Measurements from ENCODE around the gene TRIM24. TPM values are rescaled to one million over a fixed set of nuclear protein-coding genes. Genes with fewer than 3 reads are reported as not detected.

The TRIM24 gene
- total and polyA plus RNA-seq, 10 of the 15 experiments (the other 5 are each of a cell fraction or from before 2014, with no cell fraction given), result 4.6 to 23.5 (median 13.6) TPM

GRCh38 chr7:138459413-138460175 lies 465 bp upstream of the TRIM24 start (continued):
- no peak for TF ChIP-seq FOS (IDR thresholded peaks at IDR 0.05; ENCODE audit: borderline replicate concordance, extremely low read depth, insufficient read length)
- TF ChIP-seq, protein P1, sequence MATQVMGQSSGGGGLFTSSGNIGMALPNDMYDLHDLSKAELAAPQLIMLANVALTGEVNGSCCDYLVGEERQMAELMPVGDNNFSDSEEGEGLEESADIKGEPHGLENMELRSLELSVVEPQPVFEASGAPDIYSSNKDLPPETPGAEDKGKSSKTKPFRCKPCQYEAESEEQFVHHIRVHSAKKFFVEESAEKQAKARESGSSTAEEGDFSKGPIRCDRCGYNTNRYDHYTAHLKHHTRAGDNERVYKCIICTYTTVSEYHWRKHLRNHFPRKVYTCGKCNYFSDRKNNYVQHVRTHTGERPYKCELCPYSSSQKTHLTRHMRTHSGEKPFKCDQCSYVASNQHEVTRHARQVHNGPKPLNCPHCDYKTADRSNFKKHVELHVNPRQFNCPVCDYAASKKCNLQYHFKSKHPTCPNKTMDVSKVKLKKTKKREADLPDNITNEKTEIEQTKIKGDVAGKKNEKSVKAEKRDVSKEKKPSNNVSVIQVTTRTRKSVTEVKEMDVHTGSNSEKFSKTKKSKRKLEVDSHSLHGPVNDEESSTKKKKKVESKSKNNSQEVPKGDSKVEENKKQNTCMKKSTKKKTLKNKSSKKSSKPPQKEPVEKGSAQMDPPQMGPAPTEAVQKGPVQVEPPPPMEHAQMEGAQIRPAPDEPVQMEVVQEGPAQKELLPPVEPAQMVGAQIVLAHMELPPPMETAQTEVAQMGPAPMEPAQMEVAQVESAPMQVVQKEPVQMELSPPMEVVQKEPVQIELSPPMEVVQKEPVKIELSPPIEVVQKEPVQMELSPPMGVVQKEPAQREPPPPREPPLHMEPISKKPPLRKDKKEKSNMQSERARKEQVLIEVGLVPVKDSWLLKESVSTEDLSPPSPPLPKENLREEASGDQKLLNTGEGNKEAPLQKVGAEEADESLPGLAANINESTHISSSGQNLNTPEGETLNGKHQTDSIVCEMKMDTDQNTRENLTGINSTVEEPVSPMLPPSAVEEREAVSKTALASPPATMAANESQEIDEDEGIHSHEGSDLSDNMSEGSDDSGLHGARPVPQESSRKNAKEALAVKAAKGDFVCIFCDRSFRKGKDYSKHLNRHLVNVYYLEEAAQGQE (IDR thresholded peaks at IDR 0.05; ENCODE audit: low read depth, low read length), result no peak
- TF ChIP-seq, protein P2, sequence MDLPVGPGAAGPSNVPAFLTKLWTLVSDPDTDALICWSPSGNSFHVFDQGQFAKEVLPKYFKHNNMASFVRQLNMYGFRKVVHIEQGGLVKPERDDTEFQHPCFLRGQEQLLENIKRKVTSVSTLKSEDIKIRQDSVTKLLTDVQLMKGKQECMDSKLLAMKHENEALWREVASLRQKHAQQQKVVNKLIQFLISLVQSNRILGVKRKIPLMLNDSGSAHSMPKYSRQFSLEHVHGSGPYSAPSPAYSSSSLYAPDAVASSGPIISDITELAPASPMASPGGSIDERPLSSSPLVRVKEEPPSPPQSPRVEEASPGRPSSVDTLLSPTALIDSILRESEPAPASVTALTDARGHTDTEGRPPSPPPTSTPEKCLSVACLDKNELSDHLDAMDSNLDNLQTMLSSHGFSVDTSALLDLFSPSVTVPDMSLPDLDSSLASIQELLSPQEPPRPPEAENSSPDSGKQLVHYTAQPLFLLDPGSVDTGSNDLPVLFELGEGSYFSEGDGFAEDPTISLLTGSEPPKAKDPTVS (IDR thresholded peaks at IDR 0.05; ENCODE audit: low read depth, low read length), result no peak
- TF ChIP-seq GATAD2B (conservative IDR thresholded peaks at IDR 0.05; ENCODE audit: low read depth), result no peak
- TF ChIP-seq STAT3 (IDR thresholded peaks at IDR 0.05; ENCODE audit: low read depth, low read length), result no peak
- no peak for TF ChIP-seq POLR2A (IDR thresholded peaks at IDR 0.05; ENCODE audit: low read depth, low read length)
- TF ChIP-seq MEF2A (IDR thresholded peaks at IDR 0.05; ENCODE audit: insufficient read depth, low read depth, low read length), result no peak
- TF ChIP-seq, protein P3, sequence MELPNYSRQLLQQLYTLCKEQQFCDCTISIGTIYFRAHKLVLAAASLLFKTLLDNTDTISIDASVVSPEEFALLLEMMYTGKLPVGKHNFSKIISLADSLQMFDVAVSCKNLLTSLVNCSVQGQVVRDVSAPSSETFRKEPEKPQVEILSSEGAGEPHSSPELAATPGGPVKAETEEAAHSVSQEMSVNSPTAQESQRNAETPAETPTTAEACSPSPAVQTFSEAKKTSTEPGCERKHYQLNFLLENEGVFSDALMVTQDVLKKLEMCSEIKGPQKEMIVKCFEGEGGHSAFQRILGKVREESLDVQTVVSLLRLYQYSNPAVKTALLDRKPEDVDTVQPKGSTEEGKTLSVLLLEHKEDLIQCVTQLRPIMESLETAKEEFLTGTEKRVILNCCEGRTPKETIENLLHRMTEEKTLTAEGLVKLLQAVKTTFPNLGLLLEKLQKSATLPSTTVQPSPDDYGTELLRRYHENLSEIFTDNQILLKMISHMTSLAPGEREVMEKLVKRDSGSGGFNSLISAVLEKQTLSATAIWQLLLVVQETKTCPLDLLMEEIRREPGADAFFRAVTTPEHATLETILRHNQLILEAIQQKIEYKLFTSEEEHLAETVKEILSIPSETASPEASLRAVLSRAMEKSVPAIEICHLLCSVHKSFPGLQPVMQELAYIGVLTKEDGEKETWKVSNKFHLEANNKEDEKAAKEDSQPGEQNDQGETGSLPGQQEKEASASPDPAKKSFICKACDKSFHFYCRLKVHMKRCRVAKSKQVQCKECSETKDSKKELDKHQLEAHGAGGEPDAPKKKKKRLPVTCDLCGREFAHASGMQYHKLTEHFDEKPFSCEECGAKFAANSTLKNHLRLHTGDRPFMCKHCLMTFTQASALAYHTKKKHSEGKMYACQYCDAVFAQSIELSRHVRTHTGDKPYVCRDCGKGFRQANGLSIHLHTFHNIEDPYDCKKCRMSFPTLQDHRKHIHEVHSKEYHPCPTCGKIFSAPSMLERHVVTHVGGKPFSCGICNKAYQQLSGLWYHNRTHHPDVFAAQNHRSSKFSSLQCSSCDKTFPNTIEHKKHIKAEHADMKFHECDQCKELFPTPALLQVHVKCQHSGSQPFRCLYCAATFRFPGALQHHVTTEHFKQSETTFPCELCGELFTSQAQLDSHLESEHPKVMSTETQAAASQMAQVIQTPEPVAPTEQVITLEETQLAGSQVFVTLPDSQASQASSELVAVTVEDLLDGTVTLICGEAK (IDR thresholded peaks at IDR 0.05; ENCODE audit: borderline replicate concordance), result no peak
- TF ChIP-seq, protein P4, sequence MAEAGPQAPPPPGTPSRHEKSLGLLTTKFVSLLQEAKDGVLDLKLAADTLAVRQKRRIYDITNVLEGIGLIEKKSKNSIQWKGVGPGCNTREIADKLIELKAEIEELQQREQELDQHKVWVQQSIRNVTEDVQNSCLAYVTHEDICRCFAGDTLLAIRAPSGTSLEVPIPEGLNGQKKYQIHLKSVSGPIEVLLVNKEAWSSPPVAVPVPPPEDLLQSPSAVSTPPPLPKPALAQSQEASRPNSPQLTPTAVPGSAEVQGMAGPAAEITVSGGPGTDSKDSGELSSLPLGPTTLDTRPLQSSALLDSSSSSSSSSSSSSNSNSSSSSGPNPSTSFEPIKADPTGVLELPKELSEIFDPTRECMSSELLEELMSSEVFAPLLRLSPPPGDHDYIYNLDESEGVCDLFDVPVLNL (IDR thresholded peaks at IDR 0.05; ENCODE audit: low read depth, low read length), result no peak
- peak in 1 of 2 experiments; percentile 25; a peak in 1 of 4 replicates for TF ChIP-seq IKZF2 (IDR thresholded peaks at IDR 0.05)
- 0 out of 2 replicates have a peak, but pooled peaks have one; percentile 40 for TF ChIP-seq NFIC (IDR thresholded peaks at IDR 0.05; ENCODE audit: low read depth, low read length)
- TF ChIP-seq KLF5 (IDR thresholded peaks at IDR 0.05; ENCODE audit: partially characterized antibody), result peak; percentile 45
- TF ChIP-seq SP1 (IDR thresholded peaks at IDR 0.05; ENCODE audit: low read depth, low read length), result peak; percentile 71
- no peak for TF ChIP-seq RCOR1 (conservative IDR thresholded peaks at IDR 0.05; ENCODE audit: low read depth, low read length)
- TF ChIP-seq ZZZ3 (IDR thresholded peaks at IDR 0.05; ENCODE audit: control insufficient read depth, insufficient read length, low read depth), result no peak
- no peak for TF ChIP-seq TCF7 (IDR thresholded peaks at IDR 0.05; ENCODE audit: borderline replicate concordance)
- no peak for TF ChIP-seq YY1 (IDR thresholded peaks at IDR 0.05; ENCODE audit: low read depth, low read length)
- TF ChIP-seq TARDBP (IDR thresholded peaks at IDR 0.05; ENCODE audit: borderline replicate concordance), result no peak
- TF ChIP-seq MYB (IDR thresholded peaks at IDR 0.05; ENCODE audit: borderline replicate concordance, low read depth, low read length), result no peak
- TF ChIP-seq NR2C2 (IDR thresholded peaks at IDR 0.05; ENCODE audit: borderline replicate concordance, control insufficient read depth, insufficient read length, low read depth), result no peak
- TF ChIP-seq CBX3 (IDR thresholded peaks at IDR 0.05; ENCODE audit: borderline replicate concordance, low read depth), result no peak

Measured in GM12878 (cell line).